Femur (tissue), 1 donor: ENCODE results near the gene BCL2L14.
"Not testable (repeated sequence)": the region's sequence is repeated elsewhere in the genome, so short reads cannot be mapped to it uniquely, and the experiment has no call there.

ENCODE experiments used
- DNase-seq: peaks from one replicate; pipeline ENCODE4 v3.0.0-alpha.2; 2017

The BCL2L14 gene

GRCh38 chr12:12110923-12111555 lies 40.3 kb downstream of the BCL2L14 start:
- not testable (repeated sequence) for DNase-seq

GRCh38 chr12:12115514-12115913 lies 44.8 kb downstream of the BCL2L14 start:
- DNase-seq = no peak

- no peak for DNase-seq
Measured at GRCh38 chr12:12116677-12117076, 45.9 kb downstream of the BCL2L14 start.

- no peak for DNase-seq
Measured at GRCh38 chr12:12121061-12121460, 50.3 kb downstream of the BCL2L14 start.

- DNase-seq = no peak
Measured at GRCh38 chr12:12123036-12123604, 52.4 kb downstream of the BCL2L14 start.

GRCh38 chr12:12126551-12126950 lies 55.8 kb downstream of the BCL2L14 start:
- DNase-seq = no peak

GRCh38 chr12:12127304-12127703 lies 56.6 kb downstream of the BCL2L14 start:
- DNase-seq = no peak

GRCh38 chr12:12128670-12129069 lies 57.9 kb downstream of the BCL2L14 start:
- DNase-seq = no peak

GRCh38 chr12:12133259-12133658 lies 62.5 kb downstream of the BCL2L14 start:
- DNase-seq = no peak

- no peak for DNase-seq
Measured at GRCh38 chr12:12133785-12134184, 63.0 kb downstream of the BCL2L14 start.

GRCh38 chr12:12138203-12139154 lies 67.7 kb downstream of the BCL2L14 start:
- no peak for DNase-seq

- no peak for DNase-seq
Measured at GRCh38 chr12:12141000-12141399, 70.3 kb downstream of the BCL2L14 start.

GRCh38 chr12:12144531-12144930 lies 73.8 kb downstream of the BCL2L14 start:
- not testable (repeated sequence) for DNase-seq

GRCh38 chr12:12147111-12147510 lies 76.4 kb downstream of the BCL2L14 start:
- DNase-seq = no peak
